HG03460 (cell line): ENCODE results near the gene MYO9B.

Source experiments
- ATAC-seq: cut with Tn5 transposase; IDR thresholded peaks from one replicate; pipeline ENCODE4 v1.9.1; 2021; ENCODE audit not compliant: unreplicated experiment

The MYO9B gene

GRCh38 chr19:17259118-17259780 lies 183.7 kb downstream of the MYO9B start:
- ATAC-seq = no peak

GRCh38 chr19:17259934-17260333 lies 184.4 kb downstream of the MYO9B start:
- ATAC-seq = no peak

GRCh38 chr19:17260842-17261325 lies 185.3 kb downstream of the MYO9B start:
- no peak for ATAC-seq

- no peak for ATAC-seq
Observed at GRCh38 chr19:17262557-17262956, 187.0 kb downstream of the MYO9B start.
